Inferior parietal cortex (tissue), 1 donor: ENCODE measurements around the gene NUDC.
"Not testable (repeated sequence)": the region's sequence is repeated elsewhere in the genome, so short reads cannot be mapped to it uniquely, and the experiment has no call there.

Experiments
- DNase-seq: peaks from one replicate; pipeline ENCODE4 v3.0.0-alpha.2; 2016; ENCODE audit errors: extremely low spot score

Gene NUDC

GRCh38 chr1:26911399-26912146 is 10.0 kb upstream of the NUDC start:
- DNase-seq: no peak

- DNase-seq: no peak
Observed at GRCh38 chr1:26912147-26912490, 9.4 kb upstream of the NUDC start.

- no peak for DNase-seq
Observed at GRCh38 chr1:26913389-26913753, 8.2 kb upstream of the NUDC start.

- DNase-seq: no peak
Observed at GRCh38 chr1:26913754-26914619, 7.6 kb upstream of the NUDC start, which contains the start of gene NR0B2. TSS of gene NR0B2 (minus strand) at chr1:26913975. CDS start at chr1:26913940, 35 bp downstream.

GRCh38 chr1:26915204-26915842 is 6.2 kb upstream of the NUDC start:
- DNase-seq: no peak

- DNase-seq: no peak
Observed at GRCh38 chr1:26921126-26921539, 410 bp upstream of the NUDC start.

GRCh38 chr1:26922431-26922729 is 837 bp downstream of the NUDC start:
- DNase-seq: no peak

GRCh38 chr1:26922901-26923300 is 1.4 kb downstream of the NUDC start:
- no peak for DNase-seq

GRCh38 chr1:26923711-26924110 is 2.2 kb downstream of the NUDC start:
- DNase-seq: no peak

- no peak for DNase-seq
Observed at GRCh38 chr1:26932531-26932930, 11.0 kb downstream of the NUDC start.

- DNase-seq: no peak
Observed at GRCh38 chr1:26936823-26937222, 15.3 kb downstream of the NUDC start.

GRCh38 chr1:26938004-26938658 is 16.6 kb downstream of the NUDC start:
- DNase-seq: no peak

GRCh38 chr1:26938659-26939025 is 17.1 kb downstream of the NUDC start:
- no peak for DNase-seq

- no peak for DNase-seq
Observed at GRCh38 chr1:26941311-26941710, 19.8 kb downstream of the NUDC start.

GRCh38 chr1:26942656-26943055 is 21.1 kb downstream of the NUDC start:
- no peak for DNase-seq

- no peak for DNase-seq
Observed at GRCh38 chr1:26945138-26945537, 23.6 kb downstream of the NUDC start.

GRCh38 chr1:26945728-26946127 is 24.2 kb downstream of the NUDC start:
- DNase-seq: no peak

GRCh38 chr1:26946270-26946669 is 24.7 kb downstream of the NUDC start:
- no peak for DNase-seq

GRCh38 chr1:26948725-26949057 is 27.1 kb downstream of the NUDC start:
- not testable (repeated sequence) for DNase-seq

GRCh38 chr1:26949266-26949925 is 27.9 kb downstream of the NUDC start:
- DNase-seq: no peak

GRCh38 chr1:26949926-26950319 is 28.4 kb downstream of the NUDC start:
- DNase-seq: no peak

GRCh38 chr1:26950602-26951001 is 29.1 kb downstream of the NUDC start:
- DNase-seq: no peak
